DMS 273 (cell line): ENCODE data around the gene FBXO39.
A peak's percentile ranks its signal among the peaks of the same experiment; 100 is the strongest.
"Not testable (repeated sequence)": the region's sequence is repeated elsewhere in the genome, so short reads cannot be mapped to it uniquely, and the experiment has no call there.

Source experiments
- DNase-seq: peaks from one replicate; lab custom pipeline; 2025; ENCODE audit not compliant: unreplicated experiment; lab: John Stamatoyannopoulos, UW

Gene FBXO39

DNA sequence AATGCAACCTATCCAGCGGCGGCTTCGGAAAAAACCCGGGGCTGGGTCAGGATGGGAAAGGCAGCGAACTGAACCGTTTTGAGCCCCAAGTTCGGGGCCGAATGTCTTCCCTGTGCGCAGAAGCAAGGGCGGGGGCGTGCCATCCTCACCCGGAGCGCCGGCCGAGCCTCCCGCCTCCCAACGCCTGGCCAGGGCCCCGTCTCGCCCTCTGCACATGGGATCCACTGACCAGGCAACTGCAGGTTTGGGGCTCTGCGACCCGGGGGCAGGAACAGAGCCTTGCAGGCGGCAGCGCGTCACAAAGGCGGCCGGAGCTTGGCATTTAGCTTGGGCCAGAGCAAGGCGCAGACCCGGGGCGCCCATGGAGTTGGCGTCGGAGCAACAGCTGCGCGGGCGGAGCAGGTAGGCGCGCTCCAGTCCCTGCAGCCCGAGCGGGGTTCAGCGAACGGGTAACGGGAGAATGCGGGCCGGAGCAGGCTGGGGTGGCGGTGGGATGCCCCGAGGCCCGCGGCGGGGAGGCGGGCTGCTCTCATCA lies at the start of gene FBXO39:
TSS of gene FBXO39 (plus strand) at position 345 of the 535 bp plus-strand sequence. CDS start 3,654 bp downstream, outside the sequence.
- peak; percentile 30 for DNase-seq

DNA sequence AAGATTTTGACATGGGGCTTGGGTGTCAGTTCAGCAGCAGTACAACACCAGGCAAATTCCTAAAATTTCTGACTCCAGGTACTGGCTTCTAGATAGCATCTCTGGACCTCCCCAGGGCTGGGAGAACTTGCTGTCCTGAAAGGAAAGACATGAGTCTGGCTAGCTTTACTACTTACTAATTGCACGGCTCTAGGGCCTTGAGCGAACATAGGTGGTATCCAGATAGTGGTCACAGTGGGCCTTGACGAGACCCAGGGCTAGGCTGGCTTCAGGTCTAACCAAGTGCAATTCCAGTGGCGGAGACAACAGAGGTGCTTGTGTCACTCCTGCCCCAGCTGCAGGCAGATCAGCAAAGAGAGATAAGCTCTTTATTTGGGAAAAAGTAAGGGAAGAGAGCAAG lies 46.5 kb upstream of the FBXO39 start:
- DNase-seq = no peak

DNA sequence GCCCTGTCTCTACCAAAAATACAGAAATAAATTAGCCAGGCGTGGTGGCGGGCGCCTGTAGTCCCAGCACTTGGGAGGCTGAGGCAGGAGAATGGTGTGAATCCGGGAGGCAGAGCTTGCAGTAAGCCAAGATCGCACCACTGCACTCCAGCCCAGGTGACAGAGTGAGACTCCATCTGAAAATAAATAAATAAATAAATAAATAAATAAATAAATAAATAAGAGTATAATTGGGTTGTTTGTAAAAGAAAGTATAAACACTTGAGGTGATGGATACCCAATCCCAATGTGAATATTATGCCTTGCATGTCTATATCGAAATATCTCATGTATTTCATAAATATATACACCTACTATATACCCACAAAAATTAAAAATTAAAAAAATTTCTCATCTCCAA lies 29.4 kb upstream of the FBXO39 start:
- not testable (repeated sequence) for DNase-seq

DNA sequence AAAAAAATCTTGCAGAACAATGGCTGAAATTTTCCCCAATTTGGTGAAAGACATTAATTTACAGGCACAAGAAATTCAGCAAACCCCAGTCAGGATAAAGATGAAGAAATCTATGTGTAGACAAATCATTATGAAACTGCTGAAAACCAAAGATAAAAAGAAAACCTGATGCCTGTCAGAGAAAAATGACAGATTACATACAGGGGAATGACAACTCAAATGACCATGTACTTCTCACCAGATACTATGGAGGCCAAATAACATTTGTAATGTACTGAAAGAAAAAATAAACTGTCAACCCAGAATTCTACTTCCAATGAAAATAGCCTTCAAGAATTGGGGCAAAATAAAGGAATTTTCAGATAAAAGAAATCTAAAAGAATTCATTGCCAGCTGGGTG lies 27.4 kb upstream of the FBXO39 start:
- no peak for DNase-seq

DNA sequence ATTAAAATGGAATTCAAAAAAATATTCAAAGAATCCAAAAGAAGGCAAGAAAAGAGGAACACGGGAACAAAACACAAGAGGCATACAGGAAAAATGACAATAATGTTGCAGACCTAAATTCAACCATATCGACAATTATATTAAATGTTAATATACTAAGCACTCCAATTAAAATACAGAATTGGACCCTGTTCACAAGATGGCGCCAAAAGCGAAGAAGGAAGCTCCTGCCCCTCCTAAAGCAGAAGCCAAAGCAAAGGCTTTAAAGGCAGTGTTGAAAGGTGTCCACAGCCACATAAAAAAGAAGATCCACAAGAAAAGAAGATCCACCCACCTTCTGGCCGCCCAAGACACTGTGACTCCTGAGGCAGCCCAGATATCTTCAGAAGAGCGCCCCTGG lies 26.5 kb upstream of the FBXO39 start:
- no peak for DNase-seq

DNA sequence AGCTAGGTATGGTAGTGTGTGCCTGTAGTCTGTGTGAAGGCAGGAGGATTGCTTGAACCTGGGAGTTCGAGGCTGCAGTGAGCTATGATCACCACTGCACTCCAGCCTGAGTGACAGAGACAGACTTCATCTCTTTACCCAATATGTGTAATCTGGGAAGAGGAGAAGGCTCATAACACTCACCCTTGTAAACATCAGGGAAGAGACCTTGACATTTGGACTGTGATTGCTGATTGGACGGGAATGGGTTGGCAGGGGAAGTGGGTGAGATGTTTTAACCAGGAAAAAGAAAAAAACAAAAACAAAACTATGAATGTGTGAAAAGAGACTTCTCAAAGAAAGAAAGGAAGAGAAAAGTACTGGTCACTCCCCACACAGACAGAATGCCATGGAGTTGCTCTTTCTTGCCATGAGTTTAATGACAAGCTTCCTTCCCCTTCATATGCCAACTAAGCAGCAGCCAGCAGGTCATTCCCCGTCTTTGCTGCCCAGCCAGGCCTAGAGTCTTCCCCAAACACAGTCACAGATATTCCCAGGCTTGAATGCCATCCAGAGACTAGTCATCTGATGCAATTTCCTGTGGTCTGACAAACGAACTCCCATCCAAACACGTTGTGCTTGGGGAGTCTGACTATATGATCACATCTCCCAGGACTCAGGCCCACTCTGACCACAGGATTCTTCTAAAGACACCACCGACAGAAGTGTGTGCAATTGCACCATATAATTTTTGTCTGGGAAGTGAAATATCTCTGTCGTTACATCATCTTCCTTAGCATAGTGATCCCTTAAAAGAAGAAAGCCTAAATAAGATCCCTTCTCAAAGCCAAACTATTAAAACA lies 23.7 kb upstream of the FBXO39 start:
- DNase-seq = no peak

DNA sequence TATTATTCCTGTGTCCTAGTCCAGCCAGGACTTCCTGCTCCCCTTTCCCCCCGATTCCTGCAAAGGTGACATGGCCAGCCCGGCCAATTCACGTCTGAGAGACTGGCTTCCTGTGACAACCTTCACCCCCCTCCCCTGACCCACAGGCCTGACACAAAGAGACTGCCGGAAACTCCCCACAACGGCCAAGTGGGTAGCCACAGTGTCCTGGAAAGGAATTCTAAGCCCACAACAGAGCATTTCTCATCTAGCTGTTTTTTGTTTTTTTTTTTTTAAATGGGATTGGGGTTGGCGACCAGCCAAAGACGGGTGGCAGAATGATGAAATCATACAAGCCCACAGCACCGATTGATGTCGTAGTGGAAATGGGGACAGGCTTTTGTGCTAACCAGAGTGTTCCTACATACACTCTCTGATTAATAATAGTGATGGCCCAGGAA lies 23.0 kb upstream of the FBXO39 start:
- no peak for DNase-seq

DNA sequence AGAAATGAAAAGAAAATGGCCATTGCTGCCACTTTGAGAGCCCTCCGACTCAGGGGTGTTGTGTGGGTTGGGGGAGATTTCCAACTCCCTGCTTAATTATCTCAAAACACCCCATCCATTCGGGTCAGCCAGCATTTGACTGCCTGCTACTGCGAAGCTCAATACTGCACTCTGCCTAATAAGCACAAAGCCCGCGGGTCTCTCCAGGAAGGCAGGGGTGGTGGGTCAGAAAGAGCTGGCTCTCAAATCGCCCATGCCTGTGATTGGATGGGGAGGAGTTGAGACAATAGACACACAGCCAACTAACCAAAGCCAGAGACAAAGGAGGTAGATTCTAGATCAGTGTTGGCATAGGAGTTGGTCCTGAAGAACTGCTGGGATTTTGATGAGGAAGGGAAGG lies 22.5 kb upstream of the FBXO39 start:
- DNase-seq = no peak

DNA sequence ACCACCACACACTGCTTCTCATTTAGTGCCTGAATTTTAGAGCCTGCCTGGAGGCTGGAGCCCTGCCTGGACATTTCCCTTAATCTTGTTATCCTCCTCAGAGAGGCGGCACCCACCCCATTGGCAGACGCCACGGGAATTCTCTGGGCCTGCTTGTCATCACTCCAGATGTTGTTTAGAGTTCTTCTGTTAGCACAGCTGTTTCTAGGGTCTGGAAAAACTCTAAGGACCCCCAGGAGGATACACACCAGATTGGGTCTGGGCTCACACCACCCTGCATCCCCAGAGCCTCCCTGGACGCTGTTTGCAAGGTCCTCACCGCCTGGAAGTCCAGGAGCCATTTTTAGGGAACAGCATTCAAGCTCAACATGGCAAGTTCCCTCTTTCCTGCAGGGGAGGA lies 20.7 kb upstream of the FBXO39 start:
- DNase-seq = peak; percentile 5

DNA sequence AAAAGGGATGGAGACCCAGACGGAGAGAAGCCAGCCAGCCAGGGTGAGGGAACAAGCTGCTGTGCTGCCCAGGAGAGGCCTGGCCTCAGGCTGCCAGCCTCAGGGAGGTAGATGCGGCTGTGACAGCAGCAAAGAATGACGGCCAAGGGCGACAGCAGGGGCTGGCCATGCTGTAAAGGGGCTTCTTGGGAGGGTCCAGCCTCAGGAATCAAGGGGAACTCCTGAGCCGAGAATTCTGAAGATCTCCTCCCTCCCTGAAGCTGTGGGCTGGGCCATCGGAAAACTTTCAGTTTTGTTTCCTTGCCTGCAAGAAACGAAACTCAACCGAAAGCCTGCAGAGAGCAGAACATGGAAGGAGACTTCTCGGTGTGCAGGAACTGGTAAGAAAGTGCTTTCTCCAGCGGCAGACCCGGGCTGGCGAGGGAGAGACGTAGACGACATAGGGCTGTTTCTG lies 20.3 kb upstream of the FBXO39 start, which contains the start of gene XAF1:
TSS of gene XAF1 (plus strand) at position 316 of the 454 bp plus-strand sequence. CDS start at position 349, 33 bp downstream.
- DNase-seq = no peak

DNA sequence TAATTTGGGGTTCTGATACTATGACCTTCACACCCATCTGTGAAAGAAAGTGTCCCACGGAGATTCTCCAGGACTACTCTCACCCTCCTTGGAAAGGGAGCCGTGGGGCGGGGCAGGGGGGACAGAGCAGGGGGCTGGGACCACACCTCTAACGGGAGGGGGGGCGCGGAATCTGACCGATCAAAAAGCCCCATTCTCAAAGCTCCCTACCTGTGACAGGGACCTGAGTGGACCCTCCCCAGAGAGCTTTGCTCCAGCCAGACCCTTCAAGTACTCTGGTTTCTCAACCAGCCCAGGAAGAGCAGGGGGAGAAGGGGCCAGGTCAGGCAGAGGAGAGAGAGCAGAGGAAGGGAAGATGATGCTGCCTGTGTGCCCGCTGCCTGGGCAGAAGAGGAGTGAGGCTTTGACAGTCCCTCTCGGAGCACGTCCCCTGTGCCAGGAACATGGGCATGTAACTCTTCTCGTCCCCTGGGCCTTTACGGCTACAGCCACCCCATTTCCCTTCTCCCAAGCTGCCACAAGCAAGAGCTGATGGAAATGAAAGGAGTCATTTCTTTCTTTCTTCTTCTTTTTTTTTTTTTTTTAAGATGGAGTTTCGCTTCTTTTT lies 19.5 kb upstream of the FBXO39 start:
- DNase-seq = no peak

DNA sequence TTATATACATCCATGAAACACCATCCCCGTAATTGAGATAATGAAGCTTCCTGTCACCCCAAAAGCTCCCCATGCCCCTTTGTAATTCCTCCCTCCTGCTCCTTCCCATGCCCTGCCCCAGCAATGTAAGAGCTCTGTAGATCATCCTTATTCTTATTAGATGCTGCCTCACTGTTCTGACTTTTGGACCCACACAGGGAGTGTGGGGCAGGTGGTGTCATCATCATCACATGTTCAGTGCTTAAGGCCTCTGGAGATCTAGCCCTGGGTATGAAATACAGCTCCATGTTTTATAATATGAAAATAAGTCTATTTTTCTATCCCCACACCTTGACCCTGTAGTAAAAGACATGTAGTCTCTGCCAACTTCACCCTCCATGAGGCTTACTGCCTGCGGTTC lies 18.3 kb upstream of the FBXO39 start:
- no peak for DNase-seq

DNA sequence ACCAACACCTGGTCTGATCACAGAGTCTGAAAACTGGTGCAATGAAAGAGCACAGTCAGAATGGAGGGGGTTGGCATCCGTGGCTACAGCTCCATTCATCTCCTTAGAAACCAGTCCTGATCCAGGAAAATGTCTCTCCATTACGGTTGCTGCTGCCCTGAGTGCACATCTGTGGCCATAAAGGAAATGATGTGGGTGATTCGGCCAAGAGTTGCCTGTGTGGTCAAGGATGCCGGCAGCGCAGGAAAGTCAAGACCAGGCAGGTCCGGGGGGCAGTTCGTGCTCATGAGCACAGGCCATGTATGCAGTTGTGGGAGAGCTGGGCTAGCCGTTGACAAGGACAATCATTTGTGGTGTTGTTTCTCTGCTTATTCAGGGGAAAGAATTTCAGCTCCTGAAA lies 14.2 kb upstream of the FBXO39 start:
- DNase-seq = no peak

DNA sequence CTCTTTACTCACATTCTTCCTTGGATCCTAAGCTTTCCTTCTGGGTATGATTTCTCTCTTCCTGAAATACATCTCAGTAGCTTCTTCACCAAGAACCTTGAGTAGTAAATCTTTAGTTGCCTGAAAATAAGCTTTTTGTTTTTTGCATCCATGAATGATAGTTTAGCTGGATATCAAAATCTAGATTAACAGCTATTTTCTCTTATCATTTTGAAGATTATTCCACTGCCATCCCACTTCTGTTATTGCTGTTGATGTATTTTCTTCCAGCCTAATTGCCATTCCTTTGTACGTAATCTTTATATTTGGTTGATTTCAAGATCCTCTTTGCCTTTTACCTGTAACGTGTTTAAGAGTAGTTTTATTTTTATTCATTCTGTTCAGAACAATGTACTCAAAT lies 7.6 kb upstream of the FBXO39 start:
- DNase-seq = no peak

DNA sequence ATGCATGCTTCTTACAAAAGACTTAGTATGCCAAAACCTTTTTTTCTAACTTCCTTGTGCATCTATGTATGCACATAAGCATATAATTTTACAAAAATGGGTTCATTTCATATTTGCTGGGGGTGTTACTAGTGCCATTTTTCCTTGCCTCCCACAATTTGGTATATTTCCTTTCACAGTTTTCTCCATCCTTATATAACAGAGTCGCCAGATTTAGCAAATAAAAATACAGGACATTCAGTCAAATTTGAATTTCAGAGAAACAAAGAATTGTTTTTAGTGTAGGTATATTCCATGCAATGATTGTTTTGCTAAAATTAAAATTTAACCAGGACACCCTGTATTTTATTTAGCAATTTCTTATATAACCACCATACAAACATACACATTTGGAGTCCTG lies 4.0 kb upstream of the FBXO39 start:
- no peak for DNase-seq

DNA sequence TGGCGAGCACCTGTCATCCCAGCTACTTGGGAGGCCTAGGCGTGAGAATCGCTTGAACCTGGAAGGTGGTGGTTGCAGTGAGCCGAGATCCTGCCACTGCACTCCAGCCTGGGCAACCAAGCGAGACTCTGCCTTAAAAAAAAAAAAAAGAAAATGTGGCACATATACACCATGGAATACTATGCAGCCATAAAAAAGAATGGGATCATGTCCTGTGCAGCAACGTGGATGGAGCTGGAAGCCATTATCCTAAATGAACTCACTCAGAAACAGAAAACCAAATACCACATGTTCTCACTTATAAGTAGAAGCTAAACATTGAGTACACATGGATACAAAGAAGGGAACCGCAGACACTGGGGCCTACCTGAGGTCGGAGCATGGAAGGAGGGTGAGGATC lies 1.1 kb upstream of the FBXO39 start:
- DNase-seq = not testable (repeated sequence)

DNA sequence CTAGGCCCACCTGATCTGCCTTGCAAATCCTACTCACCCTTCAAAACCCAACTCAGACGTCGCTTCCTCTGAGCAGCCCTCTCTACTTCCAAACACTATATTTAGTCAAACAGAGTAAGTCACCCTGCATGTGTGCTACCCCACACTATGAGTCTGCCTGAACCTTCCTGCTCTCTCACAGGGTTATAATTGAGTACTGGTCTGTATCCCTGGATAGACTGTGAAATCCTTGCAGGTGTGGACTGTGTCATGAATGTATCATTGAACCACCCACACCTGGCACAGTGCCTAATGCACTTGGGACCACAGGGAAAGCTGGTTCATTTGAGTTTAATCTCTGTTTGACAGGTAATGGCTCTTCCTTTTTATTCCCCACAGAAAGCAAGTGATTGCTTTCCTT lies 3.4 kb downstream of the FBXO39 start:
- no peak for DNase-seq

DNA sequence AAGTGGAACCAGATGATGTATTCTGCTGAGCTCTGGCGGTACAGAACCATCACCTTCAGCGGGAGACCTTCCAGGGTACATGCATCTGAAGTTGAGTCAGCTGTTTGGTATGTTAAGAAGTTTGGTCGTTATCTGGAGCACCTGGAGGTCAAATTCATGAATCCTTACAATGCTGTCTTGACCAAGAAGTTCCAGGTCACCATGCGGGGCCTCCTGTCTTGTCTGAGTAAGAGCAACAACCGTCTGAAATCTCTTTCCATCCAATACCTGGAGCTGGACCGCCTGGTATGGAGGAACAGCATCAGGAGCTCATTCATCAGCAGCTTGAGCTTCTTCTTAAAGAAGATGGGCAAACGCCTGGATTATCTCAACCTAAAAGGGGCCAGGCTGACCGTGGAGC lies 4.0 kb downstream of the FBXO39 start:
- no peak for DNase-seq

DNA sequence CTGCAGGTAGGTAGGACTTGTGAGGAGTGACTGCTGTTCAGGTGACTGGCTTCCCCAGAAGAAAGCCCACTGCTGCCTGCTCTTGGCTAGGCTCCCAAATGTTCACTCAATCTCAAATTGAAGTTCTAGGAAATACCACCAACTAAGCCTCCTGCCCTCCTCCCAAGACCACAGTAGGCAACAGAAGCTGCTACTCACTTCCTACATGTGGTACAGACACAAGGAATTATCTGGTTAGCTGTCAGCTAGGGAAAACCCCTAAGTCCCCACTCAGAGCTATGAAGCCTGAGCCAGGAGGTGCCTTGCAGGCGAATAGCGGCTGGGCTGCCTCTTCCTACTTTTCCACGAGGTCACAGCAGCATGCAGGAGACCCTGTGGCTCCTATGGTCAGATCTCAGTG lies 4.9 kb downstream of the FBXO39 start:
- no peak for DNase-seq

DNA sequence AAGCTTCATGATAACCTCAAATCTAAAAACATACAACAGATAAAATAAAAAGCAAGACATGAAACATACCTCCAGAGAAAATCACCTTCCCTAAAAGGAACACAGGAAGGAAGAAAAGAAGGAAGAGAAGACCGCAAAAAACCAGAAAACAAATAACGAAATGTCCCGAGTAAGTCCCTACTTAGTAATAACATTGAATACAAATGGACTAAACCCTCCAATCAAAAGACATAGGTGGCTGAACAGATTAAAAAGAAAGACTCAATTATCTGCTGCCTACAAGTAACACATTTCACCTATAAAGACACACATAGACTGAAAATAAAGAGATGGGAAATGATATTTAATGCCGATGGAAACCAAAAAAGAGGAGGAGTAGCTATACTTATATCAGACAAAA lies 6.2 kb downstream of the FBXO39 start:
- no peak for DNase-seq

DNA sequence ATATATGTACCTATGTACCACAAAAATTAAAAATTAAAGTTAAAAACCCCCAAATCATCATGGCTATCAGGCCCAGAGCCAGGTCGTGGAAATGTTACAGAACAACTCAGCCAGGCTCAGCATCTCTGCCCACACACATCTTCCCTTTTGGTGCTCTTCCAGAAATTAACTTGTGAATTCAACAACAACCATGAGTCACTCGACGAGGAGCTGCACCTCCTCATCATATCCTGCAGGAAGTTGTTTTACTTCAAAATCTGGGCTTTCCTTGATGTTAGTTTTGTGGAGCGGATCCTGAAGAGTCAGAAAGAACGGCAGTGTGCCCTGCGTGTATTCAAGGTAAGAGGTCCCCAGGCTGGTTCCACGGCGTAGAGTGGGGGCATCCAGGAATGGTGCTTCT lies 10.6 kb downstream of the FBXO39 start:
- DNase-seq = no peak

DNA sequence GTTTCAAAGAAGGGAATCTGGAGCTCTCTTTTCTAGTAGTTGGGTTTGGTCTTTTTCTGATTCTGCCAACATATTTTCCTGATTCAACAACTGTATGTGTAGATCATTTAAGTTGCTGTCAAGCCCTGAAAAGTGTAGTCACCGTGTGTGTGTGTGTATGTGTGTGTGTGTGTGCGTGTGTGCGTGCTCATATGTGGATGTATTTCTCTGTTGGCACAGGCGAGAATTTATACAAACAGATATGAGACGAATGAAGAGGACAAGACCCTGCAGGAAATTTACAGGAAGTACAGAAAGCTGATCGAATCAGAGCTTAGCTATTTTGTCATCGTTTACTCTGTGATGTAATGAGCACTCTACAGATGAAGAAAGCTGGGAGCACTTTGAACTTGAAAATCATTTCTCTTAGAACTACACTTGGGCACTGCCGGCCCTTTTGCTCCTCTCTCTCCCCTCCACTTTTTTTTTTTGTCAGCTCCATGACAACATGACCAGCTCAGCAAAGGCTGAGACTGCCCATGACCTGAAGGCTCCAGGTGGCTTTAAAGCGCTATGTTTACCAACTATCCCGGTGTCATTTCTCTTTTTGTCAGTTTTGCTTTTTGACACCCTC lies 11.2 kb downstream of the FBXO39 start:
- no peak for DNase-seq
